H7 (cell line): ENCODE data around the gene TMEM185A. TPM values are rescaled to one million over a fixed set of nuclear protein-coding genes. Genes with fewer than 3 reads are reported as not detected.
"Not testable (repeated sequence)": the region's sequence is repeated elsewhere in the genome, so short reads cannot be mapped to it uniquely, and the experiment has no call there.

Experiments
- DNase-seq: peaks from one replicate; pipeline ENCODE4 v3.0.0; 2012
- H3K27me3 ChIP-seq: 2 replicates; pipeline ENCODE4 v1.6.0; 2011; ENCODE audit warnings: mild to moderate bottlenecking, low read length; ENCODE audit not compliant: control insufficient read depth, insufficient read depth
- H3K36me3 ChIP-seq: replicated peaks from 2 replicates; pipeline ENCODE4 v1.5.1; 2011; ENCODE audit warnings: low read length; ENCODE audit not compliant: control insufficient read depth, insufficient read depth
- H3K4me3 ChIP-seq: 2 replicates; pipeline ENCODE4 v1.5.1; 2011; ENCODE audit warnings: low read depth, mild to moderate bottlenecking, control low read depth, low read length, moderate library complexity; ENCODE audit not compliant: insufficient read depth
- total RNA-seq: library from RNA; depleted of rRNA; stranded (reverse); fragments of >200 nt; shearing (Covaris generic); gene quantifications from 2 replicates; pipeline ENCODE4 v1.2.3, GENCODE V29; 2014

The TMEM185A gene
- total RNA-seq, 1 experiment from 2014 or later, result 36.1 TPM

- H3K27me3 ChIP-seq, result peaks cover 3% of the 10 kb centered on the region; the same call in 1 of the 2 replicates
- DNase-seq, result no peak
- H3K4me3 ChIP-seq, result no peak overlapping the region
- no peaks in the 10 kb centered on the region for H3K36me3 ChIP-seq
Observed at GRCh38 chrX:149639568-149639967, 8.0 kb upstream of the TMEM185A start.

GRCh38 chrX:149638860-149639259, 7.3 kb upstream of the TMEM185A start:
- peaks cover 3% of the 10 kb centered on the region; the same call in 1 of the 2 replicates for H3K27me3 ChIP-seq
- no peak for DNase-seq
- H3K4me3 ChIP-seq, result no peak overlapping the region
- H3K36me3 ChIP-seq, result no peaks in the 10 kb centered on the region

- Histone ChIP-seq H3K4me3 (no peak overlapping the region), H3K27me3 (peaks cover 17% of the 10 kb centered on the region), H3K36me3 (no peaks in the 10 kb centered on the region)
- DNase-seq, result no peak
Observed at GRCh38 chrX:149633511-149633910, 1.9 kb upstream of the TMEM185A start.

GRCh38 chrX:149630681-149631233, 835 bp downstream of the TMEM185A start:
- Histone ChIP-seq H3K27me3 (peaks cover 17% of the 10 kb centered on the region), H3K36me3 (no peaks in the 10 kb centered on the region), H3K4me3 (peak overlapping the region; percentile 91)
- no peak for DNase-seq

DNA sequence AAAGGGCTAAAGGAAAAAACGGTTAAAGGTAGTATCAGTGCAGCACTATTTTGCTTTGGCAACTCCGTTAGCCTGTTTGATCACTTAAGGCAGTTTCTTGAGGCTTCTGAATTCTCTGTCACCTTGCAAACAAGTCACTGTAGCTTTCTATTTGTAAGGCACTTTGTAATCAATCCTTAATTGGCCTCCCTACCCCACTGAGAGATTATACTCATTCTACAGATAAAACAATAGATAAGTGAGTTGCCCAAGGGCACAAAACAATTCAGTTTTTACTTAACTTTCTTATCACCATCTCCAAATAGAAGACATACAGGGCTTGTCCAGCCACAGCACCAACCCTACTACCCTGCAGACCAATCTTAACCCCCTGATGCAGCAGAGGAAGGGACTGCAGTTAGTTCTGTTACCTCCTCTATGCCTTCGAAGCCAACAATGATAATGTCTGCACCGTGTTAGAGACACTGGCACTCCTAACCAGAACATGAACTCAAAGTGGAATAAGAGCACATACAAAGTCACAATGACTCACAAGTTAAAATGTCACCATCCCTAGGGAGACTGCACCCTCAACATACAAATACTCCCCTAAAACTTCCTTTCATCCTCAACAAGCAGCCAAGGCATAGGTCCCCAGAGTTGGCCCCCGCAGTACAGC, 1.7 kb downstream of the TMEM185A start:
- Histone ChIP-seq H3K4me3 (peak overlapping the region; percentile 91; the same call in 1 of the 2 replicates), H3K27me3 (peaks cover 14% of the 10 kb centered on the region), H3K36me3 (no peaks in the 10 kb centered on the region)
- no peak for DNase-seq

- DNase-seq, result no peak
- H3K4me3 ChIP-seq, result no peak overlapping the region
- H3K36me3 ChIP-seq, result no peaks in the 10 kb centered on the region
- H3K27me3 ChIP-seq, result peaks cover 14% of the 10 kb centered on the region
Observed at GRCh38 chrX:149628768-149629167, 2.8 kb downstream of the TMEM185A start.

DNA sequence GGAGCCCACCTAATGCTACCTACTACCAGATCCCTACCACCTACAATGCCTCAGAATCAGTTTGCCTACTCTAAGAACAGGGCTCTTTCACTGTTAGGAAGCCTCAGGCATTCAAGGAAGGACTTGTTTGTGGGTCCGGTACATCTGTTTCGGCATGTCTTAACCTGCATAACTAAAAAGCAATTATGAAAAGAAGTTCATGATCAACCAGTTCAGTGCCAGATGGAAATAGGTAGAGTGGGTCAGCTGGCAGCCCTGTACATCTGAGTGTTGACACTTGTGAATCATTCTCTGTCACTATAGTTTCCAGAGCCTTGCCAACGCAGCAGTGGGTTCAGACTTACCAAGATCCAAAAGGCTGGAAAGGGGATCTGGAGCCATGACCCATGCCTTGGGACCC, 3.3 kb downstream of the TMEM185A start:
- Histone ChIP-seq H3K4me3 (no peak overlapping the region), H3K36me3 (no peaks in the 10 kb centered on the region), H3K27me3 (peaks cover 10% of the 10 kb centered on the region)
- DNase-seq, result no peak

- H3K4me3 ChIP-seq, H3K36me3 ChIP-seq, DNase-seq, H3K27me3 ChIP-seq: not testable (repeated sequence)
Observed at GRCh38 chrX:149626829-149627228, 4.8 kb downstream of the TMEM185A start.

GRCh38 chrX:149619662-149620061, 11.9 kb downstream of the TMEM185A start:
- H3K36me3 ChIP-seq, DNase-seq, H3K27me3 ChIP-seq, H3K4me3 ChIP-seq: not testable (repeated sequence)

GRCh38 chrX:149618871-149619270, 12.7 kb downstream of the TMEM185A start:
- Histone ChIP-seq H3K36me3 (no peaks in the 10 kb centered on the region), H3K4me3 (no peak overlapping the region), H3K27me3 (no peaks in the 10 kb centered on the region)
- no peak for DNase-seq

DNA sequence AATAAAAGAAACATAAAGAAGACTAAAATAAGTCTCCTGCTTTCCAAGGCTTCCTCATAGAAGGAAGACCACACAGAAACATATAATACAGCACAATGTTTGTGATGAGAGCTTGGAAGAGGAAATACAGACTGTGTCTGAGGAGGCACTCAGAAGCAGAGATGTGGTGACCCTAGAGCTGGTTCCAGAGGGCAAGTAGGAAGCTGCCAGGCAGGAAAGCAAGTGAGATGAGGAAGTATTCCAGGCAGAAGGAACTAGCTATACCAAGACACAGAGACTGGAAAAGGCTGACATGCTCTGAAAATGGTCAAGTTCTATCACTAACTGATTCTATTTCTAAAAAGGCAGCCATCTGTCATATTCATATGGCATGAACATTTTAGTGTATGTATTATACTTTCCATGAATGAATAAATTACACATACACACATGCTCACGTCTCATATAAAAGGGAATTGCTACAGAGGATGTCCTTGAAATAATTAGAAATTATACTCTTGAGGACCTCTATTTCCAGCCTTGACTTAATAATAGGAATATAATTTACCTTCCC, 19.9 kb downstream of the TMEM185A start:
- Histone ChIP-seq H3K4me3 (no peak overlapping the region), H3K27me3 (no peaks in the 10 kb centered on the region), H3K36me3 (no peaks in the 10 kb centered on the region; the same call in 1 of the 2 replicates)
- no peak for DNase-seq

DNA sequence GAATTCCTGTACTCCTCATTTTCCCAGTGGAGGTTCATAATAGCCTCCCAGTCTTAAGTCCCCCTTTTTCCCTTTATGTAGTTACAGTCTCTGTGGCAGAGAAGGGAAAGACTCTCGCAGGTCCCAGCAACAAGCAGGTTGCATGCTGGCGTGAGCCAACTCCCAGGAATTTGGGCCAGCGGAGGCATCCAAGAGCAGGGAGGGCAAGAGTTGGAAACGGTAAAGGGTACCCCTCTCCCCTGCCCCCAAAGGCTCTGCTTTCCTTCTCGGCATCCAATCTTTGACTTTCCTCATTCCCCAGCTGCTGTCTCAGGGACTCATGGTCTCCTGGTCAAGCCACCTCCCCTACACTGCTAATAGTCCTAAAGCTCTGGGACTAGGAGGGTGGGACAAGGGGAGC, 21.1 kb downstream of the TMEM185A start:
- no peak overlapping the region for H3K4me3 ChIP-seq
- DNase-seq, result no peak
- no peaks in the 10 kb centered on the region for H3K27me3 ChIP-seq
- no peaks in the 10 kb centered on the region; the same call in 1 of the 2 replicates for H3K36me3 ChIP-seq

DNA sequence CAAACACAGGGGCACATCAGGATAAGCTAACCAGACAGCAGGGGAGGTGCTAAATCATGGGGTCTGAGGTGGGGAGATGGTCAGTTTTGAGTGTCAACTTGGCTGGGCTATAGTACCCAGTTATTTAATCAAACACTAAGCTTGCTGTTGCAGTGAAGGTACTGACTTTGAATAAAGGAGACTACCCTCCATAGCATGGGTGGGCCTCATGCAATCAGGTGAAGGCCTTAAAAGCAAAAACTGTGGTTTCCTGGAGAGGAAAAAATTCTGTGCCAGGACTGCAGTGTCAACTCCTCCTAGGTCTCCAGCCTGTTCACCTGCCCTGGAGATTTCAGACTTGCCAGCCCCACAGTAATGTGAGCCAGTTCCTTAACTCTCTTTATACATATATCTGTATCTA, 23.9 kb downstream of the TMEM185A start:
- no peaks in the 10 kb centered on the region for H3K27me3 ChIP-seq
- H3K36me3 ChIP-seq, result no peaks in the 10 kb centered on the region; the same call in 1 of the 2 replicates
- DNase-seq, result no peak
- no peak overlapping the region for H3K4me3 ChIP-seq

DNA sequence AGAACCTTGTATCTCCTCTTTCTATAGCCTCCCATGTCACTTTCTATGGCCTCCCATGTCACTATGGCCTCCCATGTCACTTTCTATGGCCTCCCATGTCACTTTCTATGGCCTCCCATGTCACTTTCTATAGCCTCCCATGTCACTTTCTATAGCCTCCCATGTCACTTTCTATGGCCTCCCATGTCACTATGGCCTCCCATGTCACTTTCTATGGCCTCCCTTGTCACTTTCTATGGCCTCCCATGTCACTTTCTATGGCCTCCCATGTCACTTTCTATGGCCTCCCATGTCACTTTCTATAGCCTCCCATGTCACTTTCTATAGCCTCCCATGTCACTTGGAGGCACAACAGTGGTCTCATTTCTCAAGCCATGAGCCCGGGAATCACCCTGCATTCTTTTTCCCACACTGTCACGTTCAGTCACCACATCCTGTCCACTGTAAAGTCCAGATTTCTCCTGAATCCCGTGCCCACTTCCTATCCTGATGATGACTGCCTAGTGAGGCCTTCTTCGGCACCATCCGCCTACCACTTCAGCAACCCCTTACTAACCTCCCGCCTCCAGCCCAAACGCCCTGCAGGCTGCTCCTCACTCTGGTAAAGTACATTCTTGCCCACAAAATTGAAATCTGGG, 26.2 kb downstream of the TMEM185A start:
- not testable (repeated sequence) for H3K4me3 ChIP-seq, H3K36me3 ChIP-seq, H3K27me3 ChIP-seq, DNase-seq

DNA sequence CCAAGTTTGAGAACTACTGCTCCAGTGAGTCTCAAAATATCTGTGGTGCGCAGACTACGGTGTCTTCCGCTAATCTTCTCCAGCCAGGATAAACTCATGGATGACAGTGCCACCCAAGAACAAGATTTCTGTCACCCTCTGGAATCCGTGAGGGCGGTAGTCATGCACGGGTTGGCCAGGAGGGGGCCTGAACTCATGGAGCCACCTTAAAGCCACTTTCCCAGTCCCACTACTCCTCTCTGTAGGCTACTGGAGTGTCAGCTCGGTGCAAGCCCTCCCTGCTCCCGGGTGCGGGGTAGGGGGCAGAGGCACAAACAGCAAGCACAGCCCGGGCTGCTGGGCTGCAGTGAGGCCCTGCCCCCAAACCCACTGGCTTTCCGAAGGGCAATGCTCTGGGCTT, 33.0 kb downstream of the TMEM185A start:
- not testable (repeated sequence) for H3K27me3 ChIP-seq, H3K4me3 ChIP-seq, H3K36me3 ChIP-seq, DNase-seq
